H9 (cell line): ENCODE data around the gene PTPRK. TPM values are rescaled to one million over a fixed set of nuclear protein-coding genes. Genes with fewer than 3 reads are reported as not detected.

Source experiments
- DNase-seq: peaks from one replicate; pipeline ENCODE4 v3.0.0-alpha.2; 2017
- H2AFZ ChIP-seq: one replicate; pipeline ENCODE4 v1.6.1; 2013; ENCODE audit warnings: mild to moderate bottlenecking, low read length, control low read depth, moderate library complexity
- H2AK5ac ChIP-seq: 2 replicates; pipeline ENCODE4 v1.6.1; 2013; ENCODE audit warnings: low read length, control low read depth, mixed read lengths; ENCODE audit not compliant: insufficient read length
- H2BK120ac ChIP-seq: one replicate; pipeline ENCODE4 v1.6.1; 2013; ENCODE audit warnings: low read depth, mild to moderate bottlenecking, low read length, control low read depth, inconsistent platforms; ENCODE audit not compliant: poor library complexity, severe bottlenecking
- H2BK12ac ChIP-seq: 2 replicates; pipeline ENCODE4 v1.6.1; 2013; ENCODE audit warnings: low read length, control low read depth, mixed read lengths, low read depth; ENCODE audit not compliant: insufficient read length
- H2BK15ac ChIP-seq: 2 replicates; pipeline ENCODE4 v1.6.1; 2013; ENCODE audit warnings: low read depth, low read length, control low read depth
- H2BK20ac ChIP-seq: one replicate; pipeline ENCODE4 v1.6.1; 2013; ENCODE audit warnings: low read depth, mild to moderate bottlenecking, low read length, control low read depth, inconsistent platforms; ENCODE audit not compliant: poor library complexity, severe bottlenecking
- H2BK5ac ChIP-seq: 2 replicates; pipeline ENCODE4 v1.6.1; 2013; ENCODE audit warnings: low read length, control low read depth, mixed read lengths; ENCODE audit not compliant: insufficient read length
- H3K14ac ChIP-seq: 2 replicates; pipeline ENCODE4 v1.6.1; 2013; ENCODE audit warnings: low read length, control low read depth; ENCODE audit not compliant: insufficient read depth
- H3K18ac ChIP-seq: 2 replicates; pipeline ENCODE4 v1.6.1; 2013; ENCODE audit warnings: low read depth, mild to moderate bottlenecking, mixed read lengths, low read length, control low read depth; ENCODE audit not compliant: insufficient read length
- H3K23ac ChIP-seq: 2 replicates; pipeline ENCODE4 v1.6.1; 2013; ENCODE audit warnings: low read length, control low read depth, mixed read lengths, low read depth; ENCODE audit not compliant: insufficient read length
- H3K23me2 ChIP-seq: 2 replicates; pipeline ENCODE4 v1.6.1; 2013; ENCODE audit warnings: low read depth, mild to moderate bottlenecking, mixed read lengths, low read length, control low read depth; ENCODE audit not compliant: insufficient read length, poor library complexity, severe bottlenecking
- H3K27ac ChIP-seq: 2 replicates; pipeline ENCODE4 v1.5.1; 2013; ENCODE audit warnings: low read length, control low read depth, mixed read lengths, low read depth; ENCODE audit not compliant: insufficient read length
- H3K27me3 ChIP-seq: 2 replicates; pipeline ENCODE4 v1.6.1; 2013; ENCODE audit warnings: low read length, control low read depth, inconsistent platforms; ENCODE audit not compliant: insufficient read depth
- H3K4ac ChIP-seq: 2 replicates; pipeline ENCODE4 v1.6.1; 2013; ENCODE audit warnings: low read depth, mild to moderate bottlenecking, control low read depth, inconsistent platforms, low read length, moderate library complexity
- H3K4me1 ChIP-seq: 2 replicates; pipeline ENCODE4 v1.6.1; 2013; ENCODE audit warnings: low read length, control low read depth, inconsistent platforms; ENCODE audit not compliant: insufficient read depth
- H3K4me2 ChIP-seq: 2 replicates; pipeline ENCODE4 v1.6.1; 2013; ENCODE audit warnings: low read length, control low read depth, mixed read lengths; ENCODE audit not compliant: insufficient read length, insufficient read depth
- H3K56ac ChIP-seq: 2 replicates; pipeline ENCODE4 v1.6.1; 2013; ENCODE audit warnings: low read depth, mild to moderate bottlenecking, mixed read lengths, low read length, control low read depth; ENCODE audit not compliant: insufficient read length
- H3K79me1 ChIP-seq: 2 replicates; pipeline ENCODE4 v1.6.1; 2013; ENCODE audit warnings: low read depth, mild to moderate bottlenecking, moderate library complexity, low read length, control low read depth, inconsistent platforms; ENCODE audit not compliant: insufficient read depth, poor library complexity, severe bottlenecking
- H3K79me2 ChIP-seq: 2 replicates; pipeline ENCODE4 v1.6.1; 2013; ENCODE audit warnings: low read length, control low read depth, inconsistent platforms; ENCODE audit not compliant: insufficient read depth
- H3K9ac ChIP-seq: 2 replicates; pipeline ENCODE4 v1.6.1; 2013; ENCODE audit warnings: low read length, control low read depth, mixed read lengths; ENCODE audit not compliant: insufficient read length; ENCODE audit errors: extremely low read depth
- H3K9me3 ChIP-seq: one replicate; pipeline ENCODE4 v1.6.1; 2013; ENCODE audit warnings: low read depth, low read length, inconsistent platforms; ENCODE audit not compliant: control insufficient read depth
- H3T11ph ChIP-seq: one replicate; pipeline ENCODE4 v1.6.1; 2013; ENCODE audit warnings: mild to moderate bottlenecking, low read length, control low read depth, inconsistent platforms
- H4K20me1 ChIP-seq: one replicate; pipeline ENCODE4 v1.6.1; 2013; ENCODE audit not compliant: control insufficient read depth, insufficient read length, insufficient read depth
- H4K5ac ChIP-seq: 2 replicates; pipeline ENCODE4 v1.6.1; 2013; ENCODE audit warnings: low read depth, mild to moderate bottlenecking, mixed read lengths, low read length, control low read depth; ENCODE audit not compliant: insufficient read length
- H4K8ac ChIP-seq: replicated peaks from 2 replicates; pipeline ENCODE4 v1.6.1; 2013; ENCODE audit warnings: low read length, control low read depth, mixed read lengths, low read depth; ENCODE audit not compliant: insufficient read length
- H4K91ac ChIP-seq: 2 replicates; pipeline ENCODE4 v1.6.1; 2013; ENCODE audit warnings: low read depth, mild to moderate bottlenecking, moderate library complexity, mixed read lengths, low read length, control low read depth; ENCODE audit not compliant: insufficient read length
- H3K27ac Mint-ChIP-seq, 3 experiments: 2 replicates in 2 of 3; 3 replicates in 1 of 3; pipeline ENCODE4 v1.8.0; 2020 to 2021; ENCODE audit warnings: mixed read lengths in 3 of 3, mild to moderate bottlenecking in 1 of 3, moderate library complexity in 1 of 3
- H3K27me3 Mint-ChIP-seq: 2 replicates; pipeline ENCODE4 v1.8.0; 2021; ENCODE audit warnings: low read depth, mild to moderate bottlenecking, moderate library complexity, mixed read lengths
- H3K36me3 Mint-ChIP-seq, 3 experiments: 2 replicates in 2 of 3; 3 replicates in 1 of 3; pipeline ENCODE4 v1.8.0; 2020 to 2021; ENCODE audit warnings: low read depth in 3 of 3, mixed read lengths in 3 of 3; ENCODE audit not compliant: insufficient read depth in 1 of 3
- H3K4me1 Mint-ChIP-seq, 2 experiments: 2 replicates each; pipeline ENCODE4 v1.8.0; 2020; ENCODE audit warnings: mixed read lengths in 2 of 2
- H3K4me3 Mint-ChIP-seq, 2 experiments: 2 replicates in 1 of 2; 3 replicates in 1 of 2; pipeline ENCODE4 v1.8.0; 2020 to 2021; ENCODE audit warnings: mild to moderate bottlenecking in 2 of 2, mixed read lengths in 2 of 2, moderate library complexity in 1 of 2
- H3K9me3 Mint-ChIP-seq, 2 experiments: 2 replicates in 1 of 2; 3 replicates in 1 of 2; pipeline ENCODE4 v1.8.0; 2020; ENCODE audit warnings: mild to moderate bottlenecking in 2 of 2, mixed read lengths in 2 of 2, moderate library complexity in 1 of 2
- WGBS: extraction: QIAGEN DNeasy Blood & Tissue Kit; methylation state at CpG from one replicate; pipeline ENCODE4 v1.1.7; 2013; ENCODE audit warnings: missing lambda C conversion rate, low lambda C conversion rate, mixed read lengths; ENCODE audit not compliant: insufficient read length; ENCODE audit errors: extremely low coverage; 5-methylcytosine and 5-hydroxymethylcytosine counted together
- total RNA-seq: library from RNA; stranded (reverse); gene quantifications from 2 replicates; pipeline ENCODE4 v1.2.1, GENCODE V29; 2021
- TF ChIP-seq, protein P1 (sequence below): fragments of 200-600 bp; sonication (generic); conservative IDR thresholded peaks from 3 replicates; pipeline ENCODE4 v1.8.0; 2021; ENCODE audit warnings: antibody characterized with exemption, mild to moderate bottlenecking

Gene PTPRK
- total RNA-seq, 1 experiment from 2014 or later: 47.9 TPM

DNA sequence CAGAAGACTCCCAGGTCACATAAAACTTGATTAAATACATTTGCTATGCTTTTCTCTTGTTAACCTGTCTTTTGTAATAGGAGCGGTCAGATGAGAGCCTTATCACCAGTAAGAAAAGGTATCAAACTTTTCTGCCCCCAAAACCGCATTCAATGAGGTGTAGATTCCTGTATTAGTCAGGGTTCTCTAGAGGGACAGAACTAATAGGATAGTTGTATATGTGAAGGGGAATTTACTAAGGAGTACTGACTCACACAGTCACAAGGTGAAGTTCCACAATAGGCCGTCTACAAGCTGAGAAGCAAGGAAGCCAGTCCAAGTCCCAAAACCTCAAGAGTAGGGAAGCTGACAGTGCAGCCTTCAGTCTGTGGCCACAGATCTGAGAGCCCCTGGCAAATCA lies 32.7 kb downstream of the PTPRK start:
- Histone ChIP-seq H4K20me1 (no peaks in the 10 kb centered on the region), H3K9ac (no peak overlapping the region), H3K4me2 (no peak overlapping the region), H2BK5ac (no peak overlapping the region), H3T11ph (no peak overlapping the region), H3K27me3 (no peaks in the 10 kb centered on the region), H3K4me1 (peaks cover 6% of the 10 kb centered on the region; the same call in 1 of the 2 replicates), H3K18ac (no peak overlapping the region), H3K27ac (no peak overlapping the region), H2BK15ac (no peak overlapping the region), H3K56ac (no peak overlapping the region), H3K4ac (no peak overlapping the region), H4K91ac (no peak overlapping the region), H4K8ac (no peak overlapping the region), H2BK12ac (no peak overlapping the region), H3K23me2 (no peaks in the 10 kb centered on the region), H3K79me2 (peaks cover 3% of the 10 kb centered on the region; the same call in 1 of the 2 replicates), H2BK120ac (no peak overlapping the region), H4K5ac (no peak overlapping the region), H3K23ac (no peak overlapping the region), H3K79me1 (peaks cover 1% of the 10 kb centered on the region), H3K14ac (no peak overlapping the region), H2AFZ (no peak overlapping the region), H2AK5ac (no peak overlapping the region), H2BK20ac (no peak overlapping the region), H3K9me3 (no peaks in the 10 kb centered on the region)
- peak overlapping the region in 1 of 3 experiments; percentile 20; a peak in 1 of 7 replicates for H3K27ac Mint-ChIP-seq
- H3K4me1 Mint-ChIP-seq: peaks cover 37 to 38% of the 10 kb centered on the region in 2 experiments
- no peak overlapping the region for H3K4me3 Mint-ChIP-seq
- TF ChIP-seq, protein P1, sequence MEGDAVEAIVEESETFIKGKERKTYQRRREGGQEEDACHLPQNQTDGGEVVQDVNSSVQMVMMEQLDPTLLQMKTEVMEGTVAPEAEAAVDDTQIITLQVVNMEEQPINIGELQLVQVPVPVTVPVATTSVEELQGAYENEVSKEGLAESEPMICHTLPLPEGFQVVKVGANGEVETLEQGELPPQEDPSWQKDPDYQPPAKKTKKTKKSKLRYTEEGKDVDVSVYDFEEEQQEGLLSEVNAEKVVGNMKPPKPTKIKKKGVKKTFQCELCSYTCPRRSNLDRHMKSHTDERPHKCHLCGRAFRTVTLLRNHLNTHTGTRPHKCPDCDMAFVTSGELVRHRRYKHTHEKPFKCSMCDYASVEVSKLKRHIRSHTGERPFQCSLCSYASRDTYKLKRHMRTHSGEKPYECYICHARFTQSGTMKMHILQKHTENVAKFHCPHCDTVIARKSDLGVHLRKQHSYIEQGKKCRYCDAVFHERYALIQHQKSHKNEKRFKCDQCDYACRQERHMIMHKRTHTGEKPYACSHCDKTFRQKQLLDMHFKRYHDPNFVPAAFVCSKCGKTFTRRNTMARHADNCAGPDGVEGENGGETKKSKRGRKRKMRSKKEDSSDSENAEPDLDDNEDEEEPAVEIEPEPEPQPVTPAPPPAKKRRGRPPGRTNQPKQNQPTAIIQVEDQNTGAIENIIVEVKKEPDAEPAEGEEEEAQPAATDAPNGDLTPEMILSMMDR: no peak
- DNase-seq: no peak
- no peaks in the 10 kb centered on the region; a peak in 1 of 7 replicates for H3K36me3 Mint-ChIP-seq
- no CpG with 5 or more reads among the region's 3 CpGs for WGBS
- H3K27me3 Mint-ChIP-seq: no peaks in the 10 kb centered on the region
- no peaks in the 10 kb centered on the region; a peak in 1 of 5 replicates for H3K9me3 Mint-ChIP-seq
